HCT116 (cell line): ENCODE data around the gene CEP41. TPM values are rescaled to one million over a fixed set of nuclear protein-coding genes. Genes with fewer than 3 reads are reported as not detected.

Source experiments
- ATAC-seq: fragments of 200-7000 bp; cut with Tn5 transposase; 2 replicates; pipeline ENCODE4 v1.9.1; 2020; ENCODE audit warnings: mild to moderate bottlenecking, moderate library complexity
- BruUV-seq: library from RNA; stranded (reverse); fragments of 400-500 nt; replicated peaks from 2 replicates; lab custom pipeline; 2021; lab: Mats Ljungman, UMichigan
- CTCF ChIA-PET: fragments of 300-600 bp; sonication (Branson Sonifier 250); formaldehyde crosslinking; loops from one replicate; lab custom pipeline; 2021; ENCODE audit warnings: antibody characterized with exemption; lab: Charles Lee
- POLR2A ChIA-PET: fragments of 300-600, 350-600 bp; sonication (Branson Sonifier 250); formaldehyde crosslinking; loops from one replicate; lab custom pipeline; 2021; ENCODE audit warnings: antibody characterized with exemption; lab: Charles Lee
- RAD21 ChIA-PET, 2 experiments: fragments of 300-600 bp; sonication (Branson Sonifier 250); formaldehyde crosslinking; loops; one replicate each; lab custom pipeline; 2023; ENCODE audit warnings: low total read pairs in 2 of 2; ENCODE audit not compliant: uncharacterized antibody in 2 of 2, unreplicated experiment in 2 of 2, low non-redundant PET in 1 of 2; lab: Charles Lee
- DNase-seq: peaks from one replicate; pipeline ENCODE4 v3.0.0-alpha.2; 2010; ENCODE audit warnings: low read depth, low spot score
- H2AFZ ChIP-seq: fragments of 200-600 bp; shearing (Covaris generic), sonication (generic); 2 replicates; pipeline ENCODE4 v1.6.1; 2017; ENCODE audit warnings: low read depth, mixed run types, mixed read lengths, antibody characterized with exemption, low read length; ENCODE audit not compliant: poor library complexity, severe bottlenecking
- H3K27ac ChIP-seq: 2 replicates; pipeline ENCODE4 v1.5.1; 2012; ENCODE audit warnings: low read depth, low read length
- H3K27me3 ChIP-seq: fragments of 200-600 bp; sonication (generic); 2 replicates; pipeline ENCODE4 v1.6.1; 2016; ENCODE audit warnings: mixed run types, low read length, mixed read lengths; ENCODE audit not compliant: insufficient read depth
- H3K36me3 ChIP-seq, 2 experiments: fragments of 200-500 bp in 1 of 2; fragments of 200-600 bp in 1 of 2; sonication (Bioruptor generic) in 1 of 2; sonication (generic) in 1 of 2; 2 replicates each; pipeline versions ENCODE4 v1.5.1 to v1.6.1; 2014 to 2016; ENCODE audit warnings: low read length in 2 of 2, inconsistent platforms in 1 of 2, mixed read lengths in 1 of 2, mixed run types in 1 of 2; ENCODE audit not compliant: insufficient read depth in 2 of 2, control insufficient read depth in 1 of 2
- H3K4me1 ChIP-seq, 2 experiments: fragments of 200-600 bp in 1 of 2; sonication (generic) in 1 of 2; 2 replicates each; pipeline versions ENCODE4 v1.5.1 to v1.6.1; 2012 to 2017; ENCODE audit warnings: low read length in 2 of 2, inconsistent platforms in 1 of 2, mild to moderate bottlenecking in 1 of 2, mixed read lengths in 1 of 2, mixed run types in 1 of 2, moderate library complexity in 1 of 2; ENCODE audit not compliant: insufficient read depth in 2 of 2, control insufficient read depth in 1 of 2
- H3K4me2 ChIP-seq: fragments of 200-600 bp; sonication (generic); 2 replicates; pipeline ENCODE4 v1.6.1; 2017; ENCODE audit warnings: mixed run types, low read length, mixed read lengths
- H3K4me3 ChIP-seq, 2 experiments: fragments of 200-600 bp in 1 of 2; sonication (generic) in 1 of 2; replicated peaks in 1 of 2; 2 replicates each; pipeline ENCODE4 v1.5.1; 2011 to 2016; ENCODE audit warnings: low read length in 2 of 2, control low read depth in 1 of 2, low read depth in 1 of 2, mild to moderate bottlenecking in 1 of 2, mixed read lengths in 1 of 2, mixed run types in 1 of 2
- H3K79me2 ChIP-seq: fragments of 200-600 bp; sonication (generic); 2 replicates; pipeline ENCODE4 v1.6.1; 2017; ENCODE audit warnings: mild to moderate bottlenecking, mixed run types, low read length, moderate library complexity, mixed read lengths; ENCODE audit not compliant: insufficient read depth
- H3K9ac ChIP-seq: fragments of 200-600 bp; sonication (generic); 2 replicates; pipeline ENCODE4 v1.6.1; 2016; ENCODE audit warnings: low read length, mixed read lengths
- H3K9me2 ChIP-seq: fragments of 200-600 bp; sonication (generic), shearing (Covaris generic); 2 replicates; pipeline ENCODE4 v1.6.1; 2017; ENCODE audit warnings: mixed run types, mild to moderate bottlenecking, moderate library complexity; ENCODE audit not compliant: insufficient read depth
- H3K9me3 ChIP-seq, 2 experiments: fragments of 200-500 bp in 1 of 2; fragments of 200-600 bp in 1 of 2; sonication (Bioruptor generic) in 1 of 2; sonication (generic) in 1 of 2; 2 replicates each; pipeline ENCODE4 v1.6.1; 2014 to 2017; ENCODE audit warnings: low read length in 2 of 2, mixed read lengths in 2 of 2, inconsistent platforms in 1 of 2, low read depth in 1 of 2, mild to moderate bottlenecking in 1 of 2, mixed run types in 1 of 2, moderate library complexity in 1 of 2; ENCODE audit not compliant: control insufficient read depth in 1 of 2, insufficient read depth in 1 of 2
- H4K20me1 ChIP-seq: fragments of 200-600 bp; sonication (generic), shearing (Covaris generic); 2 replicates; pipeline ENCODE4 v1.6.1; 2017; ENCODE audit warnings: mixed run types, mild to moderate bottlenecking, moderate library complexity; ENCODE audit not compliant: insufficient read depth
- ATF3 ChIP-seq: IDR thresholded peaks from 2 replicates; pipeline ENCODE4 v1.6.1; 2012
- CBX3 ChIP-seq: IDR thresholded peaks from 2 replicates; pipeline ENCODE4 v1.6.1; 2012; ENCODE audit warnings: low read depth
- CEBPB ChIP-seq: IDR thresholded peaks from 2 replicates; pipeline ENCODE4 v1.6.1; 2012; ENCODE audit warnings: low read depth
- CTCF ChIP-seq, 3 experiments: fragments of 200-600 bp in 1 of 3; sonication (generic) in 1 of 3; IDR thresholded peaks in 2 of 3; conservative IDR thresholded peaks in 1 of 3; 2 replicates each; pipeline ENCODE4 v1.5.1; 2012 to 2017; ENCODE audit warnings: low read depth in 2 of 3, low read length in 2 of 3, antibody characterized with exemption in 1 of 3, borderline replicate concordance in 1 of 3, control low read depth in 1 of 3, mild to moderate bottlenecking in 1 of 3, mixed read lengths in 1 of 3, mixed run types in 1 of 3, moderate library complexity in 1 of 3; ENCODE audit not compliant: insufficient read depth in 1 of 3
- EGR1 ChIP-seq: IDR thresholded peaks from 2 replicates; pipeline ENCODE4 v1.6.1; 2012; ENCODE audit warnings: low read depth
- ELF1 ChIP-seq: IDR thresholded peaks from 2 replicates; pipeline ENCODE4 v1.6.1; 2012; ENCODE audit warnings: low read depth, borderline replicate concordance
- EZH2phosphoT487 ChIP-seq: fragments of 200-600 bp; IDR thresholded peaks from 2 replicates; pipeline ENCODE4 v1.6.1; 2018; ENCODE audit warnings: antibody characterized with exemption, borderline replicate concordance
- FOSL1 ChIP-seq: IDR thresholded peaks from 2 replicates; pipeline ENCODE4 v1.6.1; 2012; ENCODE audit warnings: low read depth
- JUND ChIP-seq: IDR thresholded peaks from 2 replicates; pipeline ENCODE4 v1.6.1; 2012
- MAX ChIP-seq: IDR thresholded peaks from 2 replicates; pipeline ENCODE4 v1.6.1; 2012
- POLR2A ChIP-seq: IDR thresholded peaks from 2 replicates; pipeline ENCODE4 v1.7.0; 2011; ENCODE audit warnings: borderline replicate concordance; ENCODE audit not compliant: insufficient read depth, insufficient read length; ENCODE audit errors: extremely low read depth
- POLR2AphosphoS5 ChIP-seq: IDR thresholded peaks from 2 replicates; pipeline ENCODE4 v1.6.1; 2011; ENCODE audit warnings: mild to moderate bottlenecking, low read depth, low read length, moderate library complexity
- RAD21 ChIP-seq: IDR thresholded peaks from 2 replicates; pipeline ENCODE4 v1.6.1; 2012; ENCODE audit warnings: low read depth, mild to moderate bottlenecking
- REST ChIP-seq: IDR thresholded peaks from 2 replicates; pipeline ENCODE4 v1.6.1; 2012; ENCODE audit warnings: low read depth
- SRF ChIP-seq: IDR thresholded peaks from 2 replicates; pipeline ENCODE4 v1.6.1; 2012; ENCODE audit warnings: low read depth
- TCF7L2 ChIP-seq: IDR thresholded peaks from 2 replicates; pipeline ENCODE4 v1.7.0; 2011; ENCODE audit warnings: borderline replicate concordance, inconsistent platforms; ENCODE audit not compliant: insufficient read depth, insufficient read length; ENCODE audit errors: extremely low read depth
- YY1 ChIP-seq: IDR thresholded peaks from 2 replicates; pipeline ENCODE4 v1.6.1; 2011; ENCODE audit warnings: low read length, low read depth, moderate library complexity, mild to moderate bottlenecking; ENCODE audit not compliant: insufficient replicate concordance; ENCODE audit errors: extremely low read depth
- ZFX ChIP-seq: fragments of 450-650 bp; IDR thresholded peaks from 2 replicates; pipeline ENCODE4 v1.6.1; 2017
- ZNF274 ChIP-seq: fragments of 200-500 bp; sonication (Bioruptor generic); IDR thresholded peaks from 2 replicates; pipeline ENCODE4 v1.6.1; 2014; ENCODE audit warnings: mild to moderate bottlenecking, low read depth, low read length, inconsistent platforms
- intact Hi-C: fragments of 100-400 bp; cut with micrococcal nuclease; formaldehyde crosslinking; loops from 2 replicates; pipeline ENCODE4 v1.10.0; 2022
- total RNA-seq: library from RNA; stranded (reverse); gene quantifications from one replicate; pipeline ENCODE4 v1.2.1, GENCODE V29; 2021; ENCODE audit not compliant: unreplicated experiment

The CEP41 gene
- total RNA-seq, 1 experiment from 2014 or later: 13.6 TPM

- no peak overlapping the region for H3K9ac ChIP-seq
- no peaks in the 10 kb centered on the region for H4K20me1 ChIP-seq
- ChIA-PET CTCF (no interaction called here), RAD21 (no interaction called here), POLR2A (no interaction called here)
- DNase-seq (no peak), ATAC-seq (no peak)
- H3K4me1 ChIP-seq: peaks cover 0 to 7% of the 10 kb centered on the region in 2 experiments; a peak in 2 of 4 replicates
- no peaks in the 10 kb centered on the region for H3K36me3 ChIP-seq
- H3K79me2 ChIP-seq: no peaks in the 10 kb centered on the region
- H3K9me3 ChIP-seq: no peaks in the 10 kb centered on the region
- H3K27me3 ChIP-seq: no peaks in the 10 kb centered on the region
- no peak for TF ChIP-seq ATF3
- TF ChIP-seq FOSL1: no peak
- no peak for TF ChIP-seq EZH2phosphoT487
- TF ChIP-seq SRF: no peak
- no peak for TF ChIP-seq TCF7L2
- no peak for TF ChIP-seq POLR2AphosphoS5
- TF ChIP-seq EGR1: no peak
- no peak for TF ChIP-seq CTCF (IDR thresholded peaks at IDR 0.05 in 2 of 3, conservative IDR thresholded peaks at IDR 0.05 in 1 of 3; ENCODE audit: borderline replicate concordance in 1 of 3, insufficient read depth in 1 of 3, low read depth in 2 of 3, low read length in 2 of 3)
- TF ChIP-seq MAX: no peak
- TF ChIP-seq JUND: no peak
- TF ChIP-seq ZNF274: no peak
- no peak for TF ChIP-seq REST
- no peak for TF ChIP-seq CBX3
- no peak for TF ChIP-seq POLR2A
- TF ChIP-seq RAD21: no peak
- no peak for TF ChIP-seq YY1
- TF ChIP-seq ELF1: no peak
- TF ChIP-seq ZFX: no peak
- no peak for TF ChIP-seq CEBPB
- H3K9me2 ChIP-seq: no peaks in the 10 kb centered on the region
- H2AFZ ChIP-seq: no peak overlapping the region
- intact Hi-C loops: no loop called here
- no peak overlapping the region for H3K4me3 ChIP-seq
- H3K27ac ChIP-seq: no peak overlapping the region
- no peak overlapping the region for H3K4me2 ChIP-seq
- BruUV-seq: no TSS peak
Observed at GRCh38 chr7:130374507-130374906, 66.3 kb downstream of the CEP41 start.
